Mesendoderm (in vitro differentiated cells): ENCODE results near the gene LRRFIP1.

Experiments used
- DNase-seq: peaks from one replicate; pipeline ENCODE4 v3.0.0; 2013
- H2AK5ac ChIP-seq: 2 replicates; pipeline ENCODE4 v1.6.1; 2013; ENCODE audit warnings: low read length, inconsistent platforms
- H2BK120ac ChIP-seq: 2 replicates; pipeline ENCODE4 v1.6.1; 2013; ENCODE audit warnings: low read depth, mild to moderate bottlenecking, low read length, moderate library complexity, mixed read lengths
- H2BK15ac ChIP-seq: replicated peaks from 2 replicates; pipeline ENCODE4 v1.6.1; 2013; ENCODE audit warnings: low read depth, mild to moderate bottlenecking, moderate library complexity
- H2BK5ac ChIP-seq: 2 replicates; pipeline ENCODE4 v1.6.1; 2013; ENCODE audit warnings: low read length, inconsistent platforms
- H3K18ac ChIP-seq: 2 replicates; pipeline ENCODE4 v1.6.1; 2013; ENCODE audit warnings: mild to moderate bottlenecking, low read length, mixed read lengths
- H3K23ac ChIP-seq: one replicate; pipeline ENCODE4 v1.6.1; 2013; ENCODE audit warnings: low read length
- H3K27ac ChIP-seq: 2 replicates; pipeline ENCODE4 v1.5.1; 2013; ENCODE audit warnings: low read depth, mild to moderate bottlenecking, inconsistent platforms, low read length, moderate library complexity
- H3K27me3 ChIP-seq: 2 replicates; pipeline ENCODE4 v1.6.1; 2013; ENCODE audit warnings: low read length, control low read depth, mild to moderate bottlenecking, inconsistent platforms; ENCODE audit not compliant: insufficient read depth, poor library complexity
- H3K36me3 ChIP-seq: 2 replicates; pipeline ENCODE4 v1.6.1; 2013; ENCODE audit warnings: low read length, inconsistent platforms; ENCODE audit not compliant: control insufficient read depth, insufficient read depth
- H3K4ac ChIP-seq: one replicate; pipeline ENCODE4 v1.6.1; 2013; ENCODE audit warnings: low read depth, mild to moderate bottlenecking, low read length, moderate library complexity
- H3K4me1 ChIP-seq: 2 replicates; pipeline ENCODE4 v1.6.1; 2013; ENCODE audit warnings: low read depth, low read length, inconsistent platforms; ENCODE audit not compliant: control insufficient read depth
- H3K4me2 ChIP-seq: 2 replicates; pipeline ENCODE4 v1.6.1; 2013; ENCODE audit warnings: low read length
- H3K4me3 ChIP-seq: 2 replicates; pipeline ENCODE4 v1.5.1; 2013; ENCODE audit warnings: mild to moderate bottlenecking, low read length
- H3K56ac ChIP-seq: one replicate; pipeline ENCODE4 v1.6.1; 2013; ENCODE audit warnings: low read length
- H3K79me1 ChIP-seq: 2 replicates; pipeline ENCODE4 v1.6.1; 2013; ENCODE audit warnings: low read length, inconsistent platforms
- H3K79me2 ChIP-seq: 2 replicates; pipeline ENCODE4 v1.6.1; 2013; ENCODE audit warnings: mild to moderate bottlenecking, low read length; ENCODE audit not compliant: control insufficient read depth, insufficient read depth
- H3K9ac ChIP-seq: 2 replicates; pipeline ENCODE4 v1.6.1; 2013; ENCODE audit warnings: low read length, inconsistent platforms
- H4K5ac ChIP-seq: one replicate; pipeline ENCODE4 v1.6.1; 2013; ENCODE audit warnings: low read length
- H4K8ac ChIP-seq: one replicate; pipeline ENCODE4 v1.6.1; 2013; ENCODE audit warnings: low read depth, mild to moderate bottlenecking, control low read depth, low read length, moderate library complexity
- WGBS: extraction: QIAGEN DNeasy Blood & Tissue Kit; methylation state at CpG from one replicate; pipeline ENCODE4 v1.1.7; 2013; ENCODE audit warnings: low lambda C conversion rate, missing lambda C conversion rate; ENCODE audit not compliant: insufficient coverage; ENCODE audit errors: extremely low coverage; 5-methylcytosine and 5-hydroxymethylcytosine counted together

Gene LRRFIP1

DNA sequence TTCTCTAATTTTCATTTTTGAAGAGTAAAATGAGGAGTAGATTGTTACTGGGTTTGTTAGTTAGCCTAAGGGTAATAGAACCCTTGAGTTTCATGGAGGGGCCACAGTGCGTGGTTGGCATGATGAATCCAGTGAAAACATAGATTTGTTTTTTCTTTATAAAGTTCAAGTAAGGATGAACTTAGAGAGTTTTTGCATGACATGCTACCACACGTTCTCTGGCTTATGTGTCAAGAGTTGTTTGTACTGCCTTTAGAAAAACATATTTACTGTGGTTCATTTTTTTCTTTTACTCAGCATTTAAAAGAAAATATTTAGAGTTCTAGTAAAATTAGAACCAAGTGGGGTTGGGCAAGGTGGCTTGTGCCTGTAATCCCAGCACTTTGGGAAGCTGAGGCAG, 193.0 kb downstream of the LRRFIP1 start:
- Histone ChIP-seq H3K18ac (no peak overlapping the region), H2BK120ac (no peak overlapping the region), H2BK5ac (no peak overlapping the region), H2BK15ac (no peak overlapping the region), H3K79me1 (no peaks in the 10 kb centered on the region), H3K36me3 (no peaks in the 10 kb centered on the region), H3K27ac (no peak overlapping the region), H3K4me2 (no peak overlapping the region), H3K4ac (no peak overlapping the region), H3K23ac (no peak overlapping the region), H3K4me1 (no peaks in the 10 kb centered on the region), H3K9ac (no peak overlapping the region), H3K56ac (no peak overlapping the region), H4K8ac (no peak overlapping the region), H3K4me3 (no peak overlapping the region), H3K79me2 (no peaks in the 10 kb centered on the region), H4K5ac (no peak overlapping the region), H2AK5ac (no peak overlapping the region), H3K27me3 (no peaks in the 10 kb centered on the region)
- DNase-seq = no peak
- no CpG with 5 or more reads among the region's 2 CpGs for WGBS

DNA sequence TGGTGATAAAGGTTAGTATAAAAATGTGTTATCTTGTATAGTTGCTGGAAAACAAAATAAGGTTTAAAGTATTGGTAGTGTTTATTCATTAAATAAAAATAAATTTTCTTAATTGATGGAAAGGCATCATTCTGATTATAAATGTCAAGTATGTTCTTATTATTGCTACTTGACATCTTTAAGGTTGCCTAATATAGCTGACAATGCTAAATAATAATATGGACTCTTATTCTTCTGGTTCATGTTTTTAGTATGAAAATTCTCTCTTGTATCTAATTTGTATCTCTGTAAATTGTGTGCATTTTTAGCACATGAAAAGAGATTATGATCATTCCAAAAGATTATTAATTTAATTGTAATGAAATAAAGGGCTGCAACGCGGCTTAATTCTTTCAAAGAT, 196.2 kb downstream of the LRRFIP1 start:
- no peak overlapping the region for H2BK15ac ChIP-seq
- H2BK120ac ChIP-seq = no peak overlapping the region
- no peak overlapping the region for H3K56ac ChIP-seq
- H2BK5ac ChIP-seq = no peak overlapping the region
- no peaks in the 10 kb centered on the region for H3K4me1 ChIP-seq
- H3K79me2 ChIP-seq = no peaks in the 10 kb centered on the region
- WGBS = 100% methylated on average over 2 of the region's 2 CpGs
- H3K4me2 ChIP-seq = no peak overlapping the region
- no peaks in the 10 kb centered on the region for H3K79me1 ChIP-seq
- H3K23ac ChIP-seq = no peak overlapping the region
- H4K5ac ChIP-seq = no peak overlapping the region
- no peak overlapping the region for H2AK5ac ChIP-seq
- H3K27ac ChIP-seq = no peak overlapping the region
- no peak overlapping the region for H3K9ac ChIP-seq
- DNase-seq = no peak
- H3K18ac ChIP-seq = no peak overlapping the region
- H3K4ac ChIP-seq = no peak overlapping the region
- H3K36me3 ChIP-seq = no peaks in the 10 kb centered on the region
- H3K27me3 ChIP-seq = no peaks in the 10 kb centered on the region
- H4K8ac ChIP-seq = no peak overlapping the region
- no peak overlapping the region for H3K4me3 ChIP-seq

DNA sequence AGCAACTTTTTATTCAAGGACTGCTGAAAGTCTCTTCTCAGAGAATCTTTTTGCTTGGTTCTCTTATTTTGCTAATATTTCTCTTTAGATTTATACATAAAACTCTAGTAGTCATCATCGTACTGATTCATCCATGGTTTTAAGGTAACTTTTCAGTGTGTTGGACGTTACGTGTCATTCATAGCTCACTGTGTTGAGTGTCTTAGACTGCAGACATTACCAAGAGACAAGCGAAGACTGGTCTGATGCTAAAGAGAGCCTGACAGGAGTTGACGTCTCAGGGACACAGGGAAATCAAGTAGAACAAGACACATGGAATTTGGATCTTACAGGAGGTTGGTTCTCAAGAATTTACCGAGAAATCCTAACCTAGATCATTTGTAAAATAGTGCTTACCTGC, 196.7 kb downstream of the LRRFIP1 start:
- Histone ChIP-seq H3K79me1 (no peaks in the 10 kb centered on the region), H3K4me1 (no peaks in the 10 kb centered on the region), H3K36me3 (no peaks in the 10 kb centered on the region), H3K23ac (no peak overlapping the region), H3K27ac (no peak overlapping the region), H4K5ac (no peak overlapping the region), H3K4ac (no peak overlapping the region), H3K4me2 (no peak overlapping the region), H3K4me3 (no peak overlapping the region), H2BK15ac (no peak overlapping the region), H2AK5ac (no peak overlapping the region), H4K8ac (no peak overlapping the region), H3K18ac (no peak overlapping the region), H3K56ac (no peak overlapping the region), H2BK120ac (no peak overlapping the region), H3K27me3 (no peaks in the 10 kb centered on the region), H2BK5ac (no peak overlapping the region), H3K79me2 (no peaks in the 10 kb centered on the region), H3K9ac (no peak overlapping the region)
- DNase-seq = no peak
- no CpG with 5 or more reads among the region's 6 CpGs for WGBS

DNA sequence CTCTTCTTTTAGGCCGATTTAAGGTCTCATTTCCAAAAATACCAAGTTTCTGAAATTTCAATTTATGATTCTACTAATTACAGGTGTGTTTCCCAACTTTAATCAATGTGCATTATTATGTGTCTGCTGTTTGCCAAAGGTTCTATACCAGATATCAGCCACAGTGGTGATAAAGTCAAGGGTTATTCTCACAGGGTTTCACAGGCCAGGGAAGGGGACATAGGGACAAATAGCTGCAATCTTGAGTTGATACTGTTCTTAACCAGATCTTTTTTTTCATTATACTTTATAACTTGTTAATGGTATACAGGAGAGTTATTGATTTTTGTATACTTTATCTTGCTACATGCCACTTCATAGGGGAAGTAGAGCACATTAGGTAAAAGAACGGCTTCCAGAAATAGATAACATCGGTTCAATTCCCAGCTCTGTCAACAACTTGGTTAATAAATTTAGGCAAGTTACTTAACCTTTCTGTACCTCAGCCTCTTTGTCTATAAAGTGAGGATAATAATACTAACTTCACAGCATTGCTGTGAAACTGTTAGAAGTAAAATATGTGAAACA, 200.1 kb downstream of the LRRFIP1 start:
- Histone ChIP-seq H3K79me2 (no peaks in the 10 kb centered on the region), H3K4me1 (no peaks in the 10 kb centered on the region), H3K18ac (no peak overlapping the region), H3K4me2 (no peak overlapping the region), H2AK5ac (no peak overlapping the region), H4K5ac (no peak overlapping the region), H3K4me3 (no peak overlapping the region), H3K9ac (no peak overlapping the region), H3K56ac (no peak overlapping the region), H2BK15ac (no peak overlapping the region), H3K79me1 (no peaks in the 10 kb centered on the region), H4K8ac (no peak overlapping the region), H3K27me3 (no peaks in the 10 kb centered on the region), H3K27ac (no peak overlapping the region), H3K23ac (no peak overlapping the region), H2BK120ac (no peak overlapping the region), H2BK5ac (no peak overlapping the region), H3K36me3 (no peaks in the 10 kb centered on the region), H3K4ac (no peak overlapping the region)
- no CpG with 5 or more reads among the region's 3 CpGs for WGBS
- DNase-seq = no peak
